HG03432 (cell line): ENCODE measurements around the gene NT5M.

Experiments used
- ATAC-seq: cut with Tn5 transposase; IDR thresholded peaks from one replicate; pipeline ENCODE4 v1.9.1; 2021; ENCODE audit warnings: mild to moderate bottlenecking, moderate library complexity; ENCODE audit not compliant: unreplicated experiment

The NT5M gene

DNA sequence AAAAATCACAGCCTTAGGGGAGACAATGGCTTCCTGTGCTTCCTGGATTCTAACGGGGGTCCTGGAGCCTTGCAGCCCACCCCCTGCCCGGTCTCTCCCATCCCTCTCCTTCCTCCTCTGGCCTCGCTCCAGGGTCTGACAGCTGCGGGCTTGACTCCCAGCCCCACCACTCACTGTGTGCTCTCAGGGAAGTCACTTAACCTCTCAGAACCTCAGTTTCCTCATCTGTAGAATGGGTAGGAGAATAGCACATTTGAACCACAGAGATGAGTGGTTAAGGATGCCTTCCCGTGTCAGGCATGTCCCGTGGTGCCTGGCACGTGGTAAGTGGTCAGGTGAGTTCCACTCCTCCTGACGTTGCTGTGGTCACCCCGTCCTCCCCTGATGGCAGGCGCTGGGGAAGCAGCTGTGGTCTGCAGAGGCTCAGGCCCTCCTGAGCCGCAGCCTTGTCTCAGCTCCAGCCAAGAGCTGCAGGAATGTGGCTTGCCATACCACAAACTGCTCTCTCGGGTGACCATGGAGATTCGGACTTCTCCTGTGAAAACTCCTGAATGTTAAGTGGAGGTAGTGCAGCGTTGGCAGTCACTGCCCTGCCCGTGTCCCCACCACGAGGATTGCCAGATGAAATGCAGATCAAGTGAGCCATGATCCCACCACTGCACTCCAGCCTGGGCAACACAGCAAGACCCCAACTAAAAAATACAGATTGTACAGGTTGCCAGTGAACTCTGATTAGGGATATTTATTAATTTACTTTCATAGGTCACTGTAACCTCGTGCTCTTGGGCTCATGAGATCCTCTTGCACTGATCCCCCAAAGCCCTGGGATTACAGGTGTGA, 85.7 kb downstream of the NT5M start:
- no peak for ATAC-seq

- ATAC-seq: no peak
These were observed 88.6 kb downstream of the NT5M start for GRCh38 chr17:17391668-17392370.

DNA sequence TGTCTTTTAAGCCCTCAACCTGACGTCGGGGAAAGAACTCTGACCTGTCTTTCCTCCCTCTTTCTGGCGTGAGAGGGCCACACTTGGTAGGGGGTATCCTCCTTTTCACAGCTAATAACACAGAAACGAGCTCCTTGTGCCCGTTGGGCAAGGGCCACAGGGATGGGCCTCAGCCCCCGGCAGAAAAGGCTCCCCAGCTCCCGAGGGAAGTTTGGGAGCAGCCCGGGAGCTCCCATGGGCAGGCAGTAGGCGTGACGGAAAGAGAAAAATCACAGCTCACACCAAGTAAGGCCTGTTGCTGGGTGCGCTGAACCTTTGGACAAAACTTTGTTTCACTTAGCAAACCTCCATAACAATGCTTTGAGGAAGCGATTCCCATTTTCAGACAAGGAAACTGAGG, 90.8 kb downstream of the NT5M start:
- no peak for ATAC-seq

- no peak for ATAC-seq
These were observed 91.3 kb downstream of the NT5M start for GRCh38 chr17:17394494-17394893.

GRCh38 chr17:17395246-17395802, 92.2 kb downstream of the NT5M start:
- ATAC-seq: no peak

GRCh38 chr17:17395885-17396284, 92.7 kb downstream of the NT5M start:
- no peak for ATAC-seq
